Suprapubic skin (tissue), 4 donors: ENCODE data around the gene GSPT1. TPM values are rescaled to one million over a fixed set of nuclear protein-coding genes. Genes with fewer than 3 reads are reported as not detected.
"Not testable (repeated sequence)": the region's sequence is repeated elsewhere in the genome, so short reads cannot be mapped to it uniquely, and the experiment has no call there.

Source experiments
- DNase-seq, 2 donors: peaks; one replicate each; pipeline ENCODE4 v3.0.0-alpha.2; 2019; ENCODE audit warnings: low spot score in 2 of 2
- H3K27ac ChIP-seq: fragments of 200-600 bp; sonication (generic); one replicate; pipeline ENCODE4 v1.5.1; 2019
- H3K27me3 ChIP-seq: fragments of 200-600 bp; sonication (generic); one replicate; pipeline ENCODE4 v1.5.1; 2019
- H3K36me3 ChIP-seq: fragments of 200-600 bp; sonication (generic); one replicate; pipeline ENCODE4 v1.5.1; 2019
- H3K4me1 ChIP-seq: fragments of 200-600 bp; sonication (generic); one replicate; pipeline ENCODE4 v1.5.1; 2019
- H3K4me3 ChIP-seq: fragments of 200-600 bp; sonication (generic); one replicate; pipeline ENCODE4 v1.5.1; 2019; ENCODE audit warnings: mild to moderate bottlenecking
- H3K9me3 ChIP-seq: fragments of 200-600 bp; sonication (generic); one replicate; pipeline ENCODE4 v1.5.1; 2019
- CTCF ChIP-seq, 2 donors: fragments of 200-600 bp in 1 of 2; fragments of 450-650 bp in 1 of 2; sonication (generic) in 1 of 2; IDR thresholded peaks; one replicate each; pipeline ENCODE4 v1.5.1; 2016 to 2019; ENCODE audit warnings: antibody characterized with exemption in 2 of 2, mild to moderate bottlenecking in 1 of 2, moderate library complexity in 1 of 2
- EP300 ChIP-seq: sonication (generic); formaldehyde crosslinking; IDR thresholded peaks from one replicate; pipeline ENCODE4 v1.6.1; 2017; ENCODE audit warnings: antibody characterized with exemption
- POLR2A ChIP-seq, 2 donors: fragments of 450-650 bp; IDR thresholded peaks; one replicate each; pipeline ENCODE4 v1.6.1; 2017; ENCODE audit warnings: antibody characterized with exemption in 2 of 2, mild to moderate bottlenecking in 2 of 2, moderate library complexity in 2 of 2
- POLR2AphosphoS5 ChIP-seq, 3 donors: sonication (generic); formaldehyde crosslinking; IDR thresholded peaks; one replicate each; pipeline ENCODE4 v1.6.1; 2017; ENCODE audit warnings: antibody characterized with exemption in 3 of 3
- WGBS: methylation state at CpG from one replicate; pipeline ENCODE4 v1.1.5; 2018; 5-methylcytosine and 5-hydroxymethylcytosine counted together
- total RNA-seq, 4 donors: library from RNA; depleted of rRNA; stranded (reverse); fragments of >200 nt; gene quantifications; one replicate each; pipeline ENCODE4 v1.1.0, GENCODE V29; 2016

Gene GSPT1
- total RNA-seq, 4 donors from 2014 or later = 52.8 to 71.1 (median 62.2) TPM

- Histone ChIP-seq H3K27me3 (no peaks in the 10 kb centered on the region), H3K36me3 (no peaks in the 10 kb centered on the region), H3K9me3 (no peaks in the 10 kb centered on the region), H3K4me3 (no peak overlapping the region), H3K4me1 (peaks cover 9% of the 10 kb centered on the region), H3K27ac (peak overlapping the region; percentile 59)
- peak in 1 of 2 donors; percentile 73 for DNase-seq
- 32% methylated on average over 5 of the region's 5 CpGs for WGBS
- TF ChIP-seq POLR2AphosphoS5 (IDR thresholded peaks at IDR 0.05) = peak in 2 of 3 donors; percentile 74 to 86
- TF ChIP-seq CTCF (IDR thresholded peaks at IDR 0.05) = no peak
- no peak for TF ChIP-seq EP300
- no peak for TF ChIP-seq POLR2A (IDR thresholded peaks at IDR 0.05)
These were observed 91.4 kb downstream of the GSPT1 start for GRCh38 chr16:11824362-11824761.

GRCh38 chr16:11823645-11824044 lies 92.1 kb downstream of the GSPT1 start:
- H3K27me3 ChIP-seq, DNase-seq, H3K9me3 ChIP-seq, H3K4me3 ChIP-seq, H3K36me3 ChIP-seq, H3K4me1 ChIP-seq: not testable (repeated sequence)
- 93% methylated on average over 5 of the region's 5 CpGs for WGBS
- H3K27ac ChIP-seq = peak overlapping the region; percentile 59

- H3K27ac ChIP-seq = no peak overlapping the region
- H3K9me3 ChIP-seq = no peaks in the 10 kb centered on the region
- WGBS = 83% methylated on average over 10 of the region's 10 CpGs
- no peak for DNase-seq
- H3K36me3 ChIP-seq = no peaks in the 10 kb centered on the region
- H3K4me1 ChIP-seq = peaks cover 5% of the 10 kb centered on the region
- no peaks in the 10 kb centered on the region for H3K27me3 ChIP-seq
- no peak overlapping the region for H3K4me3 ChIP-seq
- TF ChIP-seq POLR2AphosphoS5 (IDR thresholded peaks at IDR 0.05) (no peak), POLR2A (IDR thresholded peaks at IDR 0.05) (no peak), CTCF (IDR thresholded peaks at IDR 0.05) (no peak), EP300 (no peak)
These were observed 96.0 kb downstream of the GSPT1 start for GRCh38 chr16:11819798-11820197.

GRCh38 chr16:11818970-11819369 lies 96.8 kb downstream of the GSPT1 start:
- not testable (repeated sequence) for H3K9me3 ChIP-seq, H3K4me1 ChIP-seq
- 95% methylated on average over 13 of the region's 13 CpGs for WGBS

More at GRCh38 chr16:11818970-11819369, 96.8 kb downstream of the GSPT1 start:
- H3K36me3 ChIP-seq, H3K4me3 ChIP-seq, H3K27me3 ChIP-seq, H3K27ac ChIP-seq, DNase-seq: not testable (repeated sequence)

Other genes starting within 250 kb of the GSPT1 start
- 10 to 100 TPM; 17.0 to 32.7 (median 24.6) TPM for gene SNN, start 247.5 kb downstream of the GSPT1 start, total RNA-seq
- 10 to 100 TPM; 31.0 to 42.2 (median 35.1) TPM for gene TXNDC11, start 173.1 kb downstream of the GSPT1 start, total RNA-seq
- 10 to 100 TPM; 32.7 to 65.8 (median 41.9) TPM for gene ZC3H7A, start 118.7 kb downstream of the GSPT1 start, total RNA-seq
- 100 to 1,000 TPM; 152 to 209 (median 174) TPM for gene RSL1D1, start 64.4 kb downstream of the GSPT1 start, total RNA-seq
- gene NPIPB2, start 26.1 kb upstream of the GSPT1 start, total RNA-seq = 10 to 100 TPM; 10.4 to 59.9 (median 12.4) TPM
- not detected for gene TNFRSF17, start 49.3 kb upstream of the GSPT1 start, total RNA-seq
- gene SNX29, start 60.8 kb upstream of the GSPT1 start, total RNA-seq = 10 to 100 TPM; 19.5 to 52.9 (median 39.9) TPM